GM12878 (cell line): ENCODE measurements around the gene HS3ST5. TPM values are rescaled to one million over a fixed set of nuclear protein-coding genes. Genes with fewer than 3 reads are reported as not detected.

Experiments
- CUX1 ChIP-seq: IDR thresholded peaks from 2 replicates; pipeline ENCODE4 v1.6.1; 2012; ENCODE audit warnings: improper control_type of control experiment, low read depth, low read length; ENCODE audit not compliant: insufficient replicate concordance
- ELK1 ChIP-seq: IDR thresholded peaks from 2 replicates; pipeline ENCODE4 v1.6.1; 2012; ENCODE audit warnings: low read depth, low read length, improper control_type of control experiment
- HCFC1 ChIP-seq: fragments of 150-350 bp; IDR thresholded peaks from 2 replicates; pipeline ENCODE4 v1.6.1; 2014; ENCODE audit warnings: low read length
- RAD21 ChIP-seq: IDR thresholded peaks from 2 replicates; pipeline ENCODE4 v1.6.1; 2011; ENCODE audit warnings: mild to moderate bottlenecking, low read depth, low read length, moderate library complexity; ENCODE audit not compliant: insufficient read depth
- polyA plus RNA-seq, 11 experiments: library from polyadenylated mRNA; depleted of rRNA in 4 of 11; unstranded in 6 of 11; stranded (reverse) in 5 of 11; fragments of >200 nt; fragmentation: Nextera tagmentation in 4 of 11; fragmentation: Illumina TruSeq in 1 of 11; extraction: Ambion mirVana in 4 of 11; extraction: Trizol in 1 of 11; gene quantifications; 1 replicate in 1 of 11; 2 replicates in 10 of 11; pipeline versions ENCODE4 v1.2.1 to v1.2.3, GENCODE V29; 2011 to 2016; ENCODE audit warnings: inconsistent platforms in 2 of 11, missing spikeins in 2 of 11, low read depth in 1 of 11
- total RNA-seq, 4 experiments: library from RNA; depleted of rRNA in 3 of 4; stranded (reverse); fragments of >200 nt in 3 of 4; fragmentation: Illumina TruSeq in 1 of 4; extraction: Trizol in 1 of 4; gene quantifications; 2 replicates each; pipeline versions ENCODE4 v1.2.1 to v1.2.3, GENCODE V29; 2013 to 2021

HS3ST5 gene
- total and polyA plus RNA-seq, 10 of the 15 experiments (the other 5 are each of a cell fraction or from before 2014, with no cell fraction given): 0.04 TPM; not detected in 9

- TF ChIP-seq CUX1 (no peak), HCFC1 (no peak), RAD21 (peak; percentile 62), ELK1 (no peak)
These were observed 234.5 kb downstream of the HS3ST5 start (continued) for GRCh38 chr6:114108119-114109002.
